ENCODE measurements around the gene RCL1.

The RCL1 gene

DNA sequence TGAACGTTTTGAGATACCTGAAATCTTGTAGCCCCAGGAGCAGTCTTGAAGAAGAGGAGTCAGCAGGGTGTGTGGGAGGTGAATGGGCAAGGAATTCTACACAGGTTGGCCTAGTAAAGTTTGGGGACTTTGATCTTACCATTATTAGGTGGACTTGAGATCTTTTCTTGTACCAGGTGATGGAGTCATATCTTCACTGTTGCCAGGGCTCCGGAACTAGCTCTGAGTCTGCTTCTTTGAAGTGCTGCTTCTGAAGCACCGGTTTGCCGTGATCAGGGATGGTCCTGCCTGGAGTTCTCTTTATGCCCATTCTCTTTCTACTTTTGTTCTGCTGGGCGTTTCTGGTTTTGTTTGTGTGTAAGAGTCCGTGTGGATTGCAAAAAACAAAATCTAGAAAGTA, 27.4 kb downstream of the RCL1 start:
- Histone ChIP-seq H3F3A (ENCODE audit: insufficient read depth, low read length) (peaks cover 7% of the 10 kb centered on the region), H3K9me2 (replicated peaks; ENCODE audit: insufficient read depth, low read length) (no peaks in the 10 kb centered on the region), H2AFZ (ENCODE audit: low read length) (no peak overlapping the region), H3K4me3 (ENCODE audit: low read length) (no peak overlapping the region), H3K79me2 (ENCODE audit: low read length) (peaks cover 98% of the 10 kb centered on the region), H3K4me2 (ENCODE audit: low read depth, low read length) (no peak overlapping the region), H3K4me1 (ENCODE audit: low read length) (peaks cover 17% of the 10 kb centered on the region), H3K36me3 (replicated peaks; ENCODE audit: insufficient read depth, low read length) (no peaks in the 10 kb centered on the region), H3K9me3 (replicated peaks; ENCODE audit: insufficient read depth, low read length) (no peaks in the 10 kb centered on the region), H4K20me1 (ENCODE audit: insufficient read depth, low read length) (peaks cover 9% of the 10 kb centered on the region; the same call in 1 of the 2 replicates), H3K9ac (ENCODE audit: low read length) (no peak overlapping the region), H3K27me3 (replicated peaks; ENCODE audit: insufficient read depth, low read length) (no peaks in the 10 kb centered on the region), H3K27ac (ENCODE audit: low read length) (no peak overlapping the region)
- TF ChIP-seq EZH2phosphoT487 (IDR thresholded peaks at IDR 0.05; ENCODE audit: low read length) (no peak), EZH2 (optimal IDR thresholded peaks at IDR 0.05; ENCODE audit: low read depth, low read length) (no peak)
- TF ChIP-seq, protein P1, sequence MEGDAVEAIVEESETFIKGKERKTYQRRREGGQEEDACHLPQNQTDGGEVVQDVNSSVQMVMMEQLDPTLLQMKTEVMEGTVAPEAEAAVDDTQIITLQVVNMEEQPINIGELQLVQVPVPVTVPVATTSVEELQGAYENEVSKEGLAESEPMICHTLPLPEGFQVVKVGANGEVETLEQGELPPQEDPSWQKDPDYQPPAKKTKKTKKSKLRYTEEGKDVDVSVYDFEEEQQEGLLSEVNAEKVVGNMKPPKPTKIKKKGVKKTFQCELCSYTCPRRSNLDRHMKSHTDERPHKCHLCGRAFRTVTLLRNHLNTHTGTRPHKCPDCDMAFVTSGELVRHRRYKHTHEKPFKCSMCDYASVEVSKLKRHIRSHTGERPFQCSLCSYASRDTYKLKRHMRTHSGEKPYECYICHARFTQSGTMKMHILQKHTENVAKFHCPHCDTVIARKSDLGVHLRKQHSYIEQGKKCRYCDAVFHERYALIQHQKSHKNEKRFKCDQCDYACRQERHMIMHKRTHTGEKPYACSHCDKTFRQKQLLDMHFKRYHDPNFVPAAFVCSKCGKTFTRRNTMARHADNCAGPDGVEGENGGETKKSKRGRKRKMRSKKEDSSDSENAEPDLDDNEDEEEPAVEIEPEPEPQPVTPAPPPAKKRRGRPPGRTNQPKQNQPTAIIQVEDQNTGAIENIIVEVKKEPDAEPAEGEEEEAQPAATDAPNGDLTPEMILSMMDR (IDR thresholded peaks at IDR 0.05; ENCODE audit: low read length) = no peak
- DNase-seq = no peak

DNA sequence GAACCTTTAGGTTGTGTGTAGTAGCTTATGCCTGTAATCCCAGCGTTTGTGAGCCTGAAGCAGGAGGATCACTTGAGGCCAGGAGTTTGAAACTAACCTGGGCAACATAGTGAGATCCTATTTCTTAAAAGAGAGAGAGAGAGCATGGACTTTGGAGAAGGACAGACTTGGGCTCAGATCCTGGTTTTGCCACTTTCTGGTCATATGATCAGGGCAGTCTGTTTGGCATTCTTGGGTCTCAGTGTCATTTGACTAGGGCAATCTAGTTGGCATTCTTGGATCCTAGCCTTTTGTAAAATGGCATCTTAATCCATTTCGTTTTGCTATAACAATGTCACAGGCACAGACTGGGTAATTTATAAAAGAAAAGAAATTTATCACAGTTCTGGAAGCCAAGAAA, 28.4 kb downstream of the RCL1 start:
- TF ChIP-seq EZH2 (optimal IDR thresholded peaks at IDR 0.05; ENCODE audit: low read depth, low read length) = no peak
- TF ChIP-seq, protein P1 (IDR thresholded peaks at IDR 0.05; ENCODE audit: low read length) = no peak
- no peak for TF ChIP-seq EZH2phosphoT487 (IDR thresholded peaks at IDR 0.05; ENCODE audit: low read length)
- H3K4me2 ChIP-seq (ENCODE audit: low read depth, low read length) = no peak overlapping the region
- no peaks in the 10 kb centered on the region for H3F3A ChIP-seq (ENCODE audit: insufficient read depth, low read length)
- no peak for DNase-seq
- H3K36me3 ChIP-seq (replicated peaks; ENCODE audit: insufficient read depth, low read length) = no peaks in the 10 kb centered on the region
- peaks cover 98% of the 10 kb centered on the region for H3K79me2 ChIP-seq (ENCODE audit: low read length)
- peaks cover 7% of the 10 kb centered on the region for H3K4me1 ChIP-seq (ENCODE audit: low read length)
- no peak overlapping the region for H3K4me3 ChIP-seq (ENCODE audit: low read length)
- H2AFZ ChIP-seq (ENCODE audit: low read length) = no peak overlapping the region
- no peak overlapping the region for H3K27ac ChIP-seq (ENCODE audit: low read length)
- H3K9ac ChIP-seq (ENCODE audit: low read length) = no peak overlapping the region
- H4K20me1 ChIP-seq (ENCODE audit: insufficient read depth, low read length) = peaks cover 9% of the 10 kb centered on the region; the same call in 1 of the 2 replicates
- H3K9me3 ChIP-seq (replicated peaks; ENCODE audit: insufficient read depth, low read length) = no peaks in the 10 kb centered on the region
- H3K9me2 ChIP-seq (replicated peaks; ENCODE audit: insufficient read depth, low read length) = no peaks in the 10 kb centered on the region
- H3K27me3 ChIP-seq (replicated peaks; ENCODE audit: insufficient read depth, low read length) = no peaks in the 10 kb centered on the region

GRCh38 chr9:4822057-4822456, 29.3 kb downstream of the RCL1 start:
- no peaks in the 10 kb centered on the region for H3K27me3 ChIP-seq (replicated peaks; ENCODE audit: insufficient read depth, low read length)
- no peak overlapping the region for H3K9ac ChIP-seq (ENCODE audit: low read length)
- H3K27ac ChIP-seq (ENCODE audit: low read length) = no peak overlapping the region
- no peak overlapping the region for H3K4me3 ChIP-seq (ENCODE audit: low read length)
- H2AFZ ChIP-seq (ENCODE audit: low read length) = no peak overlapping the region
- no peaks in the 10 kb centered on the region for H3K36me3 ChIP-seq (replicated peaks; ENCODE audit: insufficient read depth, low read length)
- peaks cover 9% of the 10 kb centered on the region; the same call in 1 of the 2 replicates for H4K20me1 ChIP-seq (ENCODE audit: insufficient read depth, low read length)
- TF ChIP-seq EZH2 (optimal IDR thresholded peaks at IDR 0.05; ENCODE audit: low read depth, low read length) = no peak
- TF ChIP-seq, protein P1 (IDR thresholded peaks at IDR 0.05; ENCODE audit: low read length) = no peak
- TF ChIP-seq EZH2phosphoT487 (IDR thresholded peaks at IDR 0.05; ENCODE audit: low read length) = no peak
- H3F3A ChIP-seq (ENCODE audit: insufficient read depth, low read length) = no peaks in the 10 kb centered on the region
- no peaks in the 10 kb centered on the region for H3K9me2 ChIP-seq (replicated peaks; ENCODE audit: insufficient read depth, low read length)
- no peak overlapping the region for H3K4me2 ChIP-seq (ENCODE audit: low read depth, low read length)
- peaks cover 6% of the 10 kb centered on the region; the same call in 1 of the 2 replicates for H3K4me1 ChIP-seq (ENCODE audit: low read length)
- peaks cover 98% of the 10 kb centered on the region for H3K79me2 ChIP-seq (ENCODE audit: low read length)
- H3K9me3 ChIP-seq (replicated peaks; ENCODE audit: insufficient read depth, low read length) = no peaks in the 10 kb centered on the region
- no peak for DNase-seq
